Stimulated activated naive CD8-positive, alpha-beta T cell treated with anti-CD3 and anti-CD28 coated beads, Interleukin-15, amount 100 ng/mL, for 72 hours (primary cell): ENCODE measurements around the gene CD59.
A peak's percentile ranks its signal among the peaks of the same experiment; 100 is the strongest.

Source experiments
- ATAC-seq: fragments of 150-1000 bp; cut with Tn5 transposase; 2 replicates; pipeline ENCODE4 v1.10.0; 2021; ENCODE audit warnings: mild to moderate bottlenecking, moderate library complexity
- DNase-seq, 2 donors: peaks; one replicate each; pipeline ENCODE4 v3.0.0; 2021 to 2022
- H3K27ac Mint-ChIP-seq, 2 donors: one replicate each; pipeline ENCODE4 v1.8.0; 2022; ENCODE audit warnings: mild to moderate bottlenecking in 2 of 2, mixed read lengths in 2 of 2, moderate library complexity in 2 of 2
- H3K27me3 Mint-ChIP-seq: one replicate; pipeline ENCODE4 v1.8.0; 2022; ENCODE audit warnings: mixed read lengths
- H3K4me1 Mint-ChIP-seq: one replicate; pipeline ENCODE4 v1.8.0; 2022; ENCODE audit warnings: mild to moderate bottlenecking, mixed read lengths
- H3K4me3 Mint-ChIP-seq, 2 donors: one replicate each; pipeline ENCODE4 v1.8.0; 2022; ENCODE audit warnings: mild to moderate bottlenecking in 2 of 2, mixed read lengths in 2 of 2, moderate library complexity in 1 of 2
- H3K9me3 Mint-ChIP-seq, 2 donors: one replicate each; pipeline ENCODE4 v1.8.0; 2022; ENCODE audit warnings: mixed read lengths in 2 of 2

The CD59 gene

DNA sequence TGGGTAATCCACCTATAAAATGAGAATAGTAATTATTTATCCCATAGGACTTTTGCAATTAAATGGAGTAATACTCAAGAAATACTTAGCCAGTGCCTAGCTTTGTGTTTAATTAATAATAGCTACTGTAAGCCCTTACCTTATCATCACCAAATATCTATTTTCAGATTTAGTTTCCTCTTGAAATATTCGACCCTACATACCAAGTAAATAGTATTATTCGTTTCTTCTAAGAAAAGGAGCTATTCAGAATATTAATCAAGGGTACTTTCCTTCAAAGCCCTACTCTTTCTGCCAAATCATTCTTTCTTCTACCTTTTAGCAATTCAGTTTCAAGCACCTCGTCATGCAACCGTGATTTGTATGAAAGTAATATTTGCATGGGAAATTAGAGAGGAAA, 31.4 kb upstream of the CD59 start:
- ATAC-seq: no peak
- H3K9me3 Mint-ChIP-seq: no peaks in the 10 kb centered on the region

GRCh38 chr11:33766085-33766484, 29.9 kb upstream of the CD59 start:
- no peaks in the 10 kb centered on the region for H3K27me3 Mint-ChIP-seq
- H3K9me3 Mint-ChIP-seq: no peaks in the 10 kb centered on the region
- no peak for DNase-seq
- H3K4me1 Mint-ChIP-seq: peaks cover 11% of the 10 kb centered on the region
- H3K4me3 Mint-ChIP-seq: no peak overlapping the region
- no peak overlapping the region for H3K27ac Mint-ChIP-seq
- no peak for ATAC-seq

More for the DNA sequence above, 31.4 kb upstream of the CD59 start:
- Mint-ChIP-seq H3K27me3 (no peaks in the 10 kb centered on the region), H3K4me1 (peaks cover 17% of the 10 kb centered on the region), H3K27ac (no peak overlapping the region), H3K4me3 (no peak overlapping the region)
- DNase-seq: no peak

- Mint-ChIP-seq H3K27me3 (no peaks in the 10 kb centered on the region), H3K9me3 (no peaks in the 10 kb centered on the region), H3K4me3 (no peak overlapping the region), H3K4me1 (peaks cover 11% of the 10 kb centered on the region), H3K27ac (no peak overlapping the region)
- DNase-seq: no peak
- ATAC-seq: no peak
Measured at GRCh38 chr11:33761471-33761870, 25.2 kb upstream of the CD59 start.

DNA sequence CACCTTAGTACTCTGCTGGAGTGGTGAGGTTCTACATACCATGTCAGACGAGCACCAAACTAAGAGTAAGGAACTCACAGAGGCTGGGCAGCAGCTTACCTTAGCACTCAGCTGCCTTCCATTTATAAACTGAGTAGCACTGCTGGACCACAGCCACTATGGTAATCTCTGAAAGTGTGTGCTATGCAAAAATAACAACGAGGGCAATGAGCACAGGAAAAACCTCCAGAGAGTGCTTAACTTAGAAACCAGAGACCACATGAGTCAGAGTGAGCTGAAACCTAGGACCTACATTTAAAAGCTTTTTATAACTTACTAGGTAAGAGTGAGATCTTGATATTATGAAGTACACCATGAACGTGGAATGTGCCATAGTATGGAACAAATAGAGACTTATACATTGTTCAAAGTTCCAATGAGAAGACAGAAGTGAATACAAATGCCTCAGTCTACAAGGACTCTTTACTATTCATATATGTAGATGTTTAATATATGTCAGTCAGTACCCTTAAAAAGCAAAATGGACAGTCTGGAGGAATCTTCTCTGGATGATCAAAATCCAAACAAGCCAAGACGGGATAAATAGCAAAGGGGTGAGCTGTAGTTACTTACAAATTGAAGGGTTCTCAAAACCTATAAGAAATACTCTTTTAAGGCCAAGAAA, 17.2 kb upstream of the CD59 start:
- Mint-ChIP-seq H3K27me3 (no peaks in the 10 kb centered on the region), H3K4me3 (no peak overlapping the region), H3K9me3 (no peaks in the 10 kb centered on the region), H3K4me1 (peaks cover 9% of the 10 kb centered on the region), H3K27ac (peak overlapping the region in 1 of 2 donors; percentile 77)
- DNase-seq (no peak), ATAC-seq (peak; percentile 89)

DNA sequence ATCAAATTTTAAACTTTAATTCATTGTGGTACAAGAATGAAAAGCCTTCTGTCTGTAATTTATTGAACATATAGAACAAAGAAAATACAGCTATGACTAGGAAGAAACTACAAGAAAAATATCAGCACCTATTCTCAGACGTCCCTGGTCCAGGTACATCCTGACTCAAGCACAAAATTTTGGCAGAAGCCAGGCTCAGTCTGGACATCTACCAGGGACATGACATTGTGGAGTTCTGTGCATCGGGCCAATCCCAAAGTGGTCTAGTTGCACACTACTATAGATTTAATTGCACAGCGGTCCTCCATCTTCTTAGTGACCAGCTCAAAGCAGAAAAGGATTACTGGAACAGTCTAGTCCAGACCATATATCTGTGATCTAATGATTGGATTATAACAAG, 15.7 kb upstream of the CD59 start:
- no peaks in the 10 kb centered on the region for H3K9me3 Mint-ChIP-seq
- no peak for ATAC-seq

DNA sequence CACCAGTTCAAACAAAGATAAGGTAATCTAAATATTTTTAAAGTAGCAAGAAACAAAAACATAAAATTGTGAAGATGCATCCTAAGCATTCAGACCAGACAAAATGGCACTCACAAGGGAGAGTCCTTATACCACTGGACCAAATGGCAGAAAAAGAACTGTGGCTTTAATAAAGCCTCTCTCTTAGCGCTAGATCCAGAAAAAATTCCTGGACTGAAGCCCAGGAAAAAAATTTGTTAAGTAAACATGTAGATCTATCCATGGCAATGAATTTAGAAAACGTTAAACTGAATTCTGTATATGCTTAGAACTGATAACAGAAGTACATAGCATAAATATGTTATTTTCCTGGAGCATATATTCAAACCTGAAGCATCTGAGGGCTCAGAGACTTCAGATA, 11.8 kb upstream of the CD59 start:
- no peak for ATAC-seq
- Mint-ChIP-seq H3K9me3 (no peaks in the 10 kb centered on the region), H3K27me3 (no peaks in the 10 kb centered on the region), H3K27ac (no peak overlapping the region), H3K4me3 (no peak overlapping the region), H3K4me1 (peaks cover under 1% of the 10 kb centered on the region)
- DNase-seq: no peak

More for the DNA sequence above, 15.7 kb upstream of the CD59 start:
- H3K27ac Mint-ChIP-seq: no peak overlapping the region
- peaks cover 9% of the 10 kb centered on the region for H3K4me1 Mint-ChIP-seq
- no peak for DNase-seq
- H3K4me3 Mint-ChIP-seq: no peak overlapping the region
- H3K27me3 Mint-ChIP-seq: no peaks in the 10 kb centered on the region

- no peak for ATAC-seq
- no peaks in the 10 kb centered on the region for H3K9me3 Mint-ChIP-seq
- H3K4me1 Mint-ChIP-seq: no peaks in the 10 kb centered on the region
- no peak for DNase-seq
- H3K27ac Mint-ChIP-seq: no peak overlapping the region
- H3K4me3 Mint-ChIP-seq: no peak overlapping the region
- H3K27me3 Mint-ChIP-seq: no peaks in the 10 kb centered on the region
Measured at GRCh38 chr11:33743291-33743690, 7.1 kb upstream of the CD59 start.

DNA sequence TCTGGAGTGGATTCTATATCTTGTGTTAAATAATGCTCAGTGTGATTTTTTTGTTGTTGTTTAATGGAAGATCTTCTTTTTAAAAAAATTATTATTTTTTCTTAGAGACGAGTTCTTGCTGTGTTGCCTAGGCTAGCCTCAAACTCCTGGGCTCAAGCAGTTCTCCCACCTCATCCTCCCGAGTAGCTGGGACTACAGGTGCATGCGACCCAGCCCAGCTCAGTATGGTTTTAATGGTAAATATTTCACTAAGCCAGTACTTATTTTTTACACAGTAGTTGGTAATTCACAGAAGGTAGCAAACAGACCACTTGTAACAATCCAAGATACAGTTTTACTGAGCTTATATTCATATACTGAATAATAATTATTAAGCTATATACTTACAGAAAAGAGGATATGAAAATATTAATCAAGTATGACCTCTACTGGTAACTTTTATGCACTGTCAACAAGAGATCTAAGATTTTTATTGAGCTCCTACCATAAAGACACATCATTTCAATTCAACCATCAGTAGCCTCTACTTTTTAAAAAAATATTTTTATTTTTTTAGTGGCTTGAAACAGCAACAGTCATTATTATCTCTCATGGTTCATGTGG, 6.1 kb upstream of the CD59 start:
- DNase-seq (no peak), ATAC-seq (no peak)
- H3K9me3 Mint-ChIP-seq: no peaks in the 10 kb centered on the region
- no peaks in the 10 kb centered on the region for H3K4me1 Mint-ChIP-seq
- no peak overlapping the region for H3K4me3 Mint-ChIP-seq
- H3K27ac Mint-ChIP-seq: no peak overlapping the region
- H3K27me3 Mint-ChIP-seq: peaks cover 3% of the 10 kb centered on the region

- ATAC-seq: no peak
- no peak overlapping the region for H3K4me3 Mint-ChIP-seq
- H3K9me3 Mint-ChIP-seq: no peaks in the 10 kb centered on the region
- peaks cover 9% of the 10 kb centered on the region for H3K27me3 Mint-ChIP-seq
- no peak for DNase-seq
- H3K4me1 Mint-ChIP-seq: peaks cover 4% of the 10 kb centered on the region
- no peak overlapping the region for H3K27ac Mint-ChIP-seq
Measured at GRCh38 chr11:33741806-33742205, 5.6 kb upstream of the CD59 start.

- DNase-seq: no peak
- H3K27me3 Mint-ChIP-seq: peaks cover 10% of the 10 kb centered on the region
- H3K4me3 Mint-ChIP-seq: no peak overlapping the region
- no peak for ATAC-seq
- no peak overlapping the region for H3K27ac Mint-ChIP-seq
- H3K4me1 Mint-ChIP-seq: peaks cover 35% of the 10 kb centered on the region
- no peaks in the 10 kb centered on the region for H3K9me3 Mint-ChIP-seq
Measured at GRCh38 chr11:33737362-33737821, 1.2 kb upstream of the CD59 start.

GRCh38 chr11:33735271-33736147, 714 bp downstream of the CD59 start:
- peaks cover 10% of the 10 kb centered on the region for H3K27me3 Mint-ChIP-seq

GRCh38 chr11:33734441-33735270, 1.6 kb downstream of the CD59 start:
- H3K27ac Mint-ChIP-seq: peak overlapping the region; percentile 58 to 93
- no peak for ATAC-seq
- no peaks in the 10 kb centered on the region for H3K9me3 Mint-ChIP-seq
- H3K4me1 Mint-ChIP-seq: peaks cover 47% of the 10 kb centered on the region
- peaks cover 10% of the 10 kb centered on the region for H3K27me3 Mint-ChIP-seq
- DNase-seq: no peak
- peak overlapping the region; percentile 79 to 87 for H3K4me3 Mint-ChIP-seq

More at GRCh38 chr11:33735271-33736147, 714 bp downstream of the CD59 start:
- Mint-ChIP-seq H3K4me3 (peak overlapping the region; percentile 79 to 87), H3K4me1 (peaks cover 47% of the 10 kb centered on the region), H3K27ac (peak overlapping the region; percentile 90 to 93), H3K9me3 (no peaks in the 10 kb centered on the region)
- ATAC-seq: peak; percentile 66
- DNase-seq: peak; percentile 62 to 69

DNA sequence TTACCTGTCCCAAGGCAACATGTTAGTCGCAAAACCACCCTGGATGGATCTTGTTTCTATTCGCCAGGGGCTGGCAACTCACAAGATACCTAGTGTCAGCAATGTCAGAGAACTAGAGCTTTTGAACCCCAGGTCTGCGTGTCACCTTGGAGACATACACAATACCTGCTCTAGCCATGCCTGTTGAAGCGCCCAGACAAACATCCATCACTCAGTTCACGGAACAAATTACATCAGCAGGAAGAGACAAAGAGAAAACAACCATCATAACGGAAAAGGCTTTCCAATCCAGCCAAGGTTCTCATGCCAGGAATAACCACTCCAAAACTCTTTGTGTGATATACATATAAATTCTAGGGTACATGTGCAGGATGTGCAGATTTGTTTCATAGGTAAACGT, 2.2 kb downstream of the CD59 start:
- Mint-ChIP-seq H3K4me3 (peak overlapping the region in 1 of 2 donors; percentile 30), H3K4me1 (peaks cover 50% of the 10 kb centered on the region), H3K27ac (no peak overlapping the region), H3K9me3 (no peaks in the 10 kb centered on the region), H3K27me3 (peaks cover 10% of the 10 kb centered on the region)
- ATAC-seq: no peak
- no peak for DNase-seq

DNA sequence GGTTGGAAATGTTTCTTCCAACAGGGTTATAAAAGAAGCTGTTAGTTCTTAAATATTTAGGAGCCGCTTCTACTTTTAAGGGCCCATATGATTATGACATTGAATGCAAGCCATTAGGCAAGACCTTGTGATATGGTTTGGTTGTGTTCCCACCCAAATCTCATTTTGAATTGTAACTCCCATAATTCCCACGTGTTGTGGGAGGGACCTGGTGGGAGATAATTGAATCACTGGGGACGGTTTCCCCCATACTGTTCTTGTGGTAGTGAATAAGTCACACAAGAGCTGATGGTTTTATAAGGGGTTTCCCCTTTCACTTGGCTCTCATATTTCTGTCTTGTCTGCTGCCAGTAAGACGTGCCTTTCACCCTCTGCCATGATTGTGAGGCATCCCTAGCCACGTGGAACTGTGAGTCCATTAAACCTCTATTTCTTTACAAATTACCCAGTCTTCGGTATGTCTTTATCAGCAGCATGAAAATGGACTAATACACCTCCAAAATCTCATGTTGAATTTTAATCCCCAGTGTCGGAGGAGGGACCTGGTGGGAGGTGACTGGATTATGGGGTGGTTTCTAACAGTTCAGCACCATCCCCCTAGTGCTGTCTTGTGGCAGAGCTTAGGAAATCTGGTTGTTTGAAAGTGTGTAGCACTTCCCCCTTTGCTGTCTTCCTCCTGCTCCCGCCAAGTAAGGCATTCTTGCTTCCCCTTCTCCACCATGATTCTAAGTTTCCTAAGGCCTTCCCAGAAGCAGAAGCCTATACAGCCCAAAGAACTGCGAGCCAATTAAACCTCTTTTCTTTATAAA, 4.3 kb downstream of the CD59 start:
- peaks cover 3% of the 10 kb centered on the region for H3K27me3 Mint-ChIP-seq
- peak overlapping the region; percentile 45 to 58 for H3K4me3 Mint-ChIP-seq
- peak overlapping the region in 1 of 2 donors; percentile 42 for H3K27ac Mint-ChIP-seq
- no peaks in the 10 kb centered on the region for H3K9me3 Mint-ChIP-seq
- DNase-seq (peak; percentile 27 to 62), ATAC-seq (peak; percentile 83)
- peaks cover 55% of the 10 kb centered on the region for H3K4me1 Mint-ChIP-seq
